ENCODE results near the gene PRAMEF8. TPM values are rescaled to one million over a fixed set of nuclear protein-coding genes. Genes with fewer than 3 reads are reported as not detected.
"Not testable (repeated sequence)": the region's sequence is repeated elsewhere in the genome, so short reads cannot be mapped to it uniquely, and the experiment has no call there.

PRAMEF8 gene
- under 1 TPM in 1 of 2 donors, not detected in 1; 0.12 TPM for total RNA-seq
- not detected for polyA plus RNA-seq (ENCODE audit: insufficient read depth, low read depth, low replicate concordance)
- long read RNA-seq, donor 1 = 0 reads
- long read RNA-seq, donor 2 = 0 reads

DNA sequence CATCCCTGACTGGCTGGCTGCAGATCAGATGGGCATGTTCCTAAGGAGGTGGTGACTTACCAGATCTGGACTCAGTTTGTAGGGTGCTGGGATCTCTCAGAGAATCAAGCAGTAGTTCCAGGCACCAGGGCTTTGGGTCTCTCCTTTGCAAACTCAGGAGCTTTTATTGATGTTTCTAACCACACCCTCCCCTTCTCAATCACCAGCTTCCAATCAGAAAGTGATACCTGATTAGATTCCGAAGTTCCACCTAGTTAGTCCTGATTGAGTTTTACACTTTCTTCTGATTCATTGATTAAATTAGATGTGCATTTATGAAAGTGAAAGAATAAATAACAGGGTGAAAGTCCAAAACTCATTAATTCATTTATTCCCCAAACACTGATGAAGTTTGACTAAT lies at the start of gene PRAMEF8:
Gene PRAMEF8 (minus strand): TSS at position 101 of the 400 bp plus-strand sequence. CDS start 1,046 bp downstream, outside the sequence.
- H3K9me3 ChIP-seq; intact Hi-C loops (cut with DNase I; ENCODE audit: low total_unique reads); H3K4me3 ChIP-seq; DNase-seq; H3K36me3 ChIP-seq (ENCODE audit: low read depth, missing control alignments); H3K27me3 ChIP-seq; H3K4me1 ChIP-seq; H3K27ac ChIP-seq: not testable (repeated sequence)
- WGBS, 2 donors = no CpG with 5 or more reads among the region's 1 CpG

DNA sequence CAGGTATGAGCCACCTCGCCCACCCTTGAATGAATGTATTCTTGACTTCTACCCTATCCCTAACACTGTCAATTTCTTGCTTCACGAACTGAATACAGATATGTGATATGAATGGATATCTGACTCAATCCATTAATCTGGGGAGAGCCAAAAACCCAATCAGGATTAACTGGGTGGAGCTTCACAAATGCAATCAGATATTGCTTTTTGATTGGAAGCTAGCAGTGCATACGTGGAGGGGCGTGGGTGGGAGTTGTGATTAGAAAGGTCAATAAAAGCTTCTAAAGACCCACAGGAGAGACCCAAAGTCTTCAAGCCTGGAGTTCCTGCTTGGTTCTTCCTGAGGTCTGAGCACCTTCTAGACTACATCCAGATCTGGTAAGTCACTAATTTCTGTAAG lies 30.3 kb upstream of the PRAMEF8 start, which contains the start of gene PRAMEF15:
Gene PRAMEF15 (plus strand): TSS at position 301 of the 400 bp plus-strand sequence. CDS start 2,827 bp downstream, outside the sequence.
- H3K9me3 ChIP-seq; H3K4me3 ChIP-seq; intact Hi-C loops (cut with DNase I; ENCODE audit: low total_unique reads); H3K27me3 ChIP-seq; H3K4me1 ChIP-seq; H3K36me3 ChIP-seq (ENCODE audit: low read depth, missing control alignments); DNase-seq; H3K27ac ChIP-seq: not testable (repeated sequence)
- WGBS, 2 donors = 63% methylated on average over 4 of the region's 4 CpGs; no CpG with 5 or more reads in 1 of the 2 donors

DNA sequence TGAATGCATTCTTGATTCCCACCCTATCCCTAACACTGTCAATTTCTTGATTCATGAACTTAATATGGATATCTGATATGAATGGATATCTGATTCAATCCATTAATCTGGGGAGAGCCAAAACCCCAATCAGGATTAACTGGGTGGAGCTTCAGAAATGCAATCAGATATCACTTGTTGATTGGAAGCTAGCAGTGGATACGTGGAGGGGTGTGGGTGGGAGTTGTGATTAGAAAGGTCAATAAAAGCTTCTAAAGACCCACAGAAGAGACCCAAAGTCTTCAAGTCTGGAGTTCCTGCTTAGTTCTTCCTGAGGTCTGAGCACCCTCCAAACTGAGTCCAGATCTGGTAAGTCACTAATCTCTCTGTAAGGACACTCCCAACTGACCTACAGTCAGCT lies 18.3 kb upstream of the PRAMEF8 start, which contains the start of gene PRAMEF33:
Gene PRAMEF33 (plus strand): TSS at position 301 of the 400 bp plus-strand sequence. CDS start 2,416 bp downstream, outside the sequence.
- intact Hi-C loops (cut with DNase I; ENCODE audit: low total_unique reads); H3K27me3 ChIP-seq: not testable (repeated sequence)
- WGBS, 2 donors = no CpG with 5 or more reads among the region's 1 CpG

DNA sequence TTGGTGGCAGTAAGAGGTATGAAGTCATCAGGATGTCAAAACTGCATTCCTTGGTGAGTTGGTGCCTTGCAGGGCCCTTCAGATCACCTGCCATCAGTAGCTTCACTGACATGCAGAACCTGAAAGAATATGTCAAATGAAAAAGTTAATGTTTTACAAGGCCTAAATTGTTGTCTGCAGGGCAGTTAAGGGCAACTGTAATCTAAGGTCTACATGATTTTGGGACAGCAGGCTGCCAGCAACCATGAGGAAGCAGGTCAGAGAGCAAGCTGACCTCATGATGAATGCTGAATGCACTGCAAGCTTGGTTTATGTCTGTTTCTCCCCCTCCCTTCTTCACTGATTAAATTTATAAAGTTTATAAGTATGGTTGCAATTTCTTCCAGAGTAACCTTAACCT lies 17.3 kb upstream of the PRAMEF8 start:
- H3K4me1 ChIP-seq; H3K4me3 ChIP-seq; H3K9me3 ChIP-seq; intact Hi-C loops (cut with DNase I; ENCODE audit: low total_unique reads); H3K27me3 ChIP-seq; H3K27ac ChIP-seq; H3K36me3 ChIP-seq (ENCODE audit: low read depth, missing control alignments); DNase-seq: not testable (repeated sequence)

More for the DNA sequence above, 18.3 kb upstream of the PRAMEF8 start, which contains the start of gene PRAMEF33:
- not testable (repeated sequence) for H3K27ac ChIP-seq; DNase-seq; H3K4me1 ChIP-seq; H3K4me3 ChIP-seq; H3K9me3 ChIP-seq; H3K36me3 ChIP-seq (ENCODE audit: low read depth, missing control alignments)

DNA sequence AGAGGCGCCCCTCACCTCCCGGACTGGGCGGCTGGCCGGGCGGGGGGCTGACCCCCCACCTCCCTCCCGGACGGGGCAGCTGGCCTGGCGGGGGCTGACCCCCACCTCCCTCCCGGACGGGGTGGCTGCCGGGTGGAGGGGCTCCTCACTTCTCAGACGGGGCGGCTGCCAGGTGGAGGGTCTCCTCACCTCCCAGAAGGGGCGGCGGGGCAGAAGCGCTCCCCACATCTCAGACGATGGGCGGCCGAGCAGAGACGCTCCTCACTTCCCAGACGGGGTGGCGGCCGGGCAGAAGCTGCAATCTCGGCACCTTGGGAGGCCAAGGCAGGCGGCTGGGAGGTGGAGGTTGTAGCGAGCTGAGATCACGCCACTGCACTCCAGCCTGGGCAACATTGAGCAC lies 13.8 kb upstream of the PRAMEF8 start:
- intact Hi-C loops (cut with DNase I; ENCODE audit: low total_unique reads); H3K9me3 ChIP-seq; H3K4me1 ChIP-seq; H3K27me3 ChIP-seq; H3K36me3 ChIP-seq (ENCODE audit: low read depth, missing control alignments); H3K27ac ChIP-seq; DNase-seq; H3K4me3 ChIP-seq: not testable (repeated sequence)
- WGBS, 2 donors = 92% methylated on average over 15 of the region's 27 CpGs; no CpG with 5 or more reads in 1 of the 2 donors

DNA sequence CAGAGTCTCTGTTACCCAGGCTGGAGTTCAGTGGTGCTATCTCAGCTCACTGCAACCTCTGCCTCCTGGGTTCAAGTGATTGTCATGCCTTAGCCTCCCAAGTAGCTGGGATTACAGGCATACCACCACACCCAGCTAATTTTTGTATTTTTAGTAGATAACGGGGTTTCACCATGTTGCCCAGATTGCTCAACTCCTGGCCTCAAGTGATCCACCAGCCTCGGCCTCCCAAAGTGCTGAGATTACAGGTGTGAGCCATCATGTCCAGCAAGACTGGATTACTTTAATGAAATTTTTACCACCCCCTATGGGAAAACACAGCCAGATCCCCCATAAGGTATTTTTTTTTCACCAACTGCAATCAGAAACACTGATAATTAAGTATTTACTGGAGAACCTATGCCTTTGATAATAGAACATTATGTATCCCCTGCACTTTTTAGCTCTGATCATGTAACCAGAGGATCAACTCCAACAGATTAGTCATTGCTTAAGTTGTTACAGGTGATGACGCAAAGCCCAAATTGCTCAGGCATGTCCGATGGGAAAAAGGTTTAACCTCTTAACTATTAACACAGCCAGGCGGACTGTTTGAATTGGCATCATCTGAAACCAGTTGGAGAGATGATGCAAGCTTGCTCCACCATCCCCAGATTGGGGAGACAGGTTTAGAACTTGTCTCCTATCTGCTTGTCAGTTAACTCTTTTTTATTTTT lies 12.4 kb upstream of the PRAMEF8 start:
- H3K27ac ChIP-seq; DNase-seq; intact Hi-C loops (cut with DNase I; ENCODE audit: low total_unique reads); H3K36me3 ChIP-seq (ENCODE audit: low read depth, missing control alignments); H3K4me1 ChIP-seq; H3K27me3 ChIP-seq; H3K4me3 ChIP-seq; H3K9me3 ChIP-seq: not testable (repeated sequence)
- WGBS, 2 donors = 91% methylated on average over 2 of the region's 5 CpGs; no CpG with 5 or more reads in 1 of the 2 donors

DNA sequence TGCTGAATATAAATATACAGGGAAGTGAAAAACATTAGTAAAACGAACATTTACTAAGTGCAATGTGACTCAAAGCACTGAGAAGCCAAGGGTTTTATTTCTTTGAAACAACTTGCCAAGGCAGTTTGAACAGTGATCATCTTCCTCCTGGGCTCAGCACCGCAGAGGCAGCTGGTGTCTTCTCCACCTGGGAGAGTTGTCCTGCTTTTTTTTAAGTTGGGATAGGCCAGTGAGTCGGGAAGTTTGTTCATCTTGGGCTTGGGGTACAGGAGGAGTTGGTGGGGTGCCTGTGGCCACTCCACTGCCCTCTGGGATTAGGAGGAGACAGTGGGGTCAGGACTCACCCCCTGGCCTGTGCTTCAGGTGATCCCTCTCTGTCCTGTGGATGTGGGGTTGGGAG lies 4.1 kb upstream of the PRAMEF8 start:
- H3K4me3 ChIP-seq; H3K4me1 ChIP-seq; H3K27me3 ChIP-seq; H3K9me3 ChIP-seq; H3K27ac ChIP-seq; H3K36me3 ChIP-seq (ENCODE audit: low read depth, missing control alignments); DNase-seq; intact Hi-C loops (cut with DNase I; ENCODE audit: low total_unique reads): not testable (repeated sequence)
- WGBS, 2 donors = 88% methylated on average over 2 of the region's 3 CpGs; no CpG with 5 or more reads in 1 of the 2 donors

DNA sequence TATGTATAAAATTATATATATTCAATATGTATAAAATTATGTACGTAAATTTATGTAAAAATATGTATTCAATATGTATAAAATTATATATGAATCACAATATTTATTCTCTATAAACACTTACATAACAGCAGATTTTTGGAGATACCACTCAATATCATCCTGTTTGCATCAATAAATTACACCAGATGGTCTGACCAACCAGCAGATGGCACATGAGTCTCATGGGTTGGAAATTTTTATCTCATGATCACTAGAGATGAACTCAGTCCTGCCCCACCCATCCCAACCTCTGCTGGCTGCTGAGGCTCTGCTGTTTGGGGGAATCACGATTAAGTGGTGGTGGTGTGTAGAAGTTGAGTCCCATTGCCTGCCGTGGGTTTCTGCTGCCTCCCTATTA lies 5.3 kb downstream of the PRAMEF8 start:
- H3K36me3 ChIP-seq (ENCODE audit: low read depth, missing control alignments); H3K27me3 ChIP-seq; H3K4me1 ChIP-seq; H3K27ac ChIP-seq; H3K4me3 ChIP-seq; H3K9me3 ChIP-seq; DNase-seq; intact Hi-C loops (cut with DNase I; ENCODE audit: low total_unique reads): not testable (repeated sequence)
- WGBS, 2 donors = 77 to 81% methylated on average over 3 of the region's 3 CpGs

DNA sequence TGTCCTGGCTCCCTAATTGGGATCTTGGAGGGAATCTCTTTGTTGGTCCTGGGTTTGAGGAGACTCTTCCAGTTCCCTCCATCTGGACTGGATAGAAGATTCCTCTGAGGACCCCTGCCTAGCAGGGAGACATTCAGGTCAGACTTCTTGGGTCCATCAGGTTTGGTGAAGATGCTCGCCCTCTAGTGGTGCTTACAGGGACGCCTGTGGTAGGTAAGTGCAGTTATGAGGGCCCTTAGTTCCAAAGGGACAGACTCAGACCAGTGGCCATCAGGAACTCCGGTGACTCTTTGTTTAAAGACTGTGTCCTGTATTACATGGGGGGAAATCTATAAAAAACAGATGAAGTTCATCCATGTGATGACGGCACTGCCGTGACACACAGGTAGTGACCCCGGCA lies 7.9 kb downstream of the PRAMEF8 start:
- DNase-seq; H3K4me3 ChIP-seq; H3K27ac ChIP-seq; H3K27me3 ChIP-seq; H3K4me1 ChIP-seq; intact Hi-C loops (cut with DNase I; ENCODE audit: low total_unique reads); H3K36me3 ChIP-seq (ENCODE audit: low read depth, missing control alignments); H3K9me3 ChIP-seq: not testable (repeated sequence)
- WGBS, 2 donors = 73% methylated on average over 6 of the region's 6 CpGs; no CpG with 5 or more reads in 1 of the 2 donors

DNA sequence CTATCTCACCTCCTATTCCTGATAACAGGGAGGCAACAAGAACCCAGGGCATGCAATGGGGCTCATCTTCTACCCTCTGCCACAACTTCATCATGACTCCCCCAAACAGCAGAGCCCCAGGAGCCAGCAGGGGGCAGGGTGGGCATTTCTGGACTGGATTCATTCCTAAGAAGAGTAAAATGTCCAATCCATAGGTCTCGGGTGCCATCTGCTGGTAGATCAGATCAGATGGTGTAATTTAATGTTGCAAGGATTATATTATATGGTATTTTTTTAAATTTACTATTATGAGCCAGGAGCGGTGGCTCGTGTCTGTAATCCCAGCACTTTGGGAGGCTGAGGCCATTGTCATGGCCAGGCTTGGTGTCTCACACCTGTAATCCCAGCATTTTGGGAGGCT lies 19.8 kb downstream of the PRAMEF8 start:
- H3K27me3 ChIP-seq; DNase-seq; H3K9me3 ChIP-seq; H3K36me3 ChIP-seq (ENCODE audit: low read depth, missing control alignments); H3K4me3 ChIP-seq; H3K4me1 ChIP-seq; intact Hi-C loops (cut with DNase I; ENCODE audit: low total_unique reads); H3K27ac ChIP-seq: not testable (repeated sequence)
- 33% methylated on average over 1 of the region's 3 CpGs; no CpG with 5 or more reads in 1 of the 2 donors for WGBS, 2 donors

DNA sequence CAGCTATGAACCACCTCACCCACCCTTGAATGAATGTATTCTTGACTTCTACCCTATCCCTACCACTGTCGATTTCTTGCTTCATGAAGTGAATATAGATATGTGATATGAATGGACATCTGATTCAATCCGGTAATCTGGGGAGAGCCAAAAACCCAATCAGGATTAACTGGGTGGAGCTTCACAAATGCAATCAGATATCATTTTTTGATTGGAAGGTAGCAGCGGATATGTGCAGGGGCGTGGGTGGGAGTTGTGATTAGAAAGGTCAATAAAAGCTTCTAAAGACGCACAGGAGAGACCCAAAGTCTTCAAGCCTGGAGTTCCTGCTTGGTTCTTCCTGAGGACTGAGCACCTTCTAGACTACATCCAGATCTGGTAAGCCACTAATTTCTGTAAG lies 31.0 kb downstream of the PRAMEF8 start, which contains the start of gene PRAMEF5:
Gene PRAMEF5 (plus strand): TSS at position 301 of the 400 bp plus-strand sequence. CDS start 5,071 bp downstream, outside the sequence.
- H3K27ac ChIP-seq; H3K9me3 ChIP-seq; H3K27me3 ChIP-seq; intact Hi-C loops (cut with DNase I; ENCODE audit: low total_unique reads); H3K4me3 ChIP-seq; H3K4me1 ChIP-seq; DNase-seq; H3K36me3 ChIP-seq (ENCODE audit: low read depth, missing control alignments): not testable (repeated sequence)
- WGBS, 2 donors = 91 to 92% methylated on average over 2 of the region's 5 CpGs

DNA sequence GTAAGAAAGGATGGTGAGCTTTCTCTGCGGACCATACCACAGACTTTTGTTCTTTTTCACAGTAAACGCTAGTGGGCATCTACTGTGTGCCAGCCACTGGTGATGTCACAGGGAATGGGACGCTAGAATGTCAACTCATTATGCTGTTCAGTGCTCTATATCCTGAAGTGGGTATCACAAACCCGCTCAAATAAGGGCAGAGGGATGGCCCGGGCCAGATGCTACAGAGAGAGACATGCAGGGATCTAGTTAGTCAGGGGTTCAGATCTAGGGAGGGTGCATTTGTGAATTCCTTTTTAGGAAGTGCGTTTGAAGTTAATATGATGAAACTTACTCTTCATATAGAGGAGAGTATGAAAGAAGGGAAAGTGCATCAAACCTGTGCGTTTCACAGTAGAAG lies 37.8 kb downstream of the PRAMEF8 start:
- H3K4me1 ChIP-seq; H3K27ac ChIP-seq; H3K9me3 ChIP-seq; H3K27me3 ChIP-seq; intact Hi-C loops (cut with DNase I; ENCODE audit: low total_unique reads); DNase-seq; H3K36me3 ChIP-seq (ENCODE audit: low read depth, missing control alignments); H3K4me3 ChIP-seq: not testable (repeated sequence)
- 67 to 73% methylated on average over 6 to 7 of the region's 7 CpGs for whole genome bisulfite sequencing, 2 donors

Measured in testis (tissue), 5 donors.